H1 (cell line): ENCODE measurements around the gene KRTAP19-6. TPM values are rescaled to one million over a fixed set of nuclear protein-coding genes. Genes with fewer than 3 reads are reported as not detected.

Source experiments
- CTCF ChIA-PET: fragments of 300-600 bp; sonication (Branson Sonifier 250); formaldehyde crosslinking; loops from one replicate; lab custom pipeline; 2021; ENCODE audit not compliant: partially characterized antibody; lab: Charles Lee
- POLR2A ChIA-PET: fragments of 300-600 bp; sonication (Branson Sonifier 250); formaldehyde crosslinking; loops from one replicate; lab custom pipeline; 2021; ENCODE audit warnings: inconsistent platforms; ENCODE audit not compliant: partially characterized antibody; lab: Charles Lee
- DNase-seq, 2 experiments: peaks; one replicate each; pipeline versions ENCODE4 v3.0.0 to v3.0.0-alpha.2; 2010 to 2022; ENCODE audit warnings: low spot score in 2 of 2, low read depth in 1 of 2, mixed read lengths in 1 of 2
- FAIRE-seq: peaks from 2 replicates; lab custom pipeline; 2011; peaks lifted over from hg19 to GRCh38; lab: Jason Lieb, UNC
- H2AFZ ChIP-seq: 2 replicates; pipeline ENCODE4 v1.8.1; 2012; ENCODE audit warnings: low read length, inconsistent platforms
- H2AK5ac ChIP-seq: 2 replicates; pipeline ENCODE4 v1.6.1; 2013; ENCODE audit warnings: low read depth, low read length
- H2BK120ac ChIP-seq: replicated peaks from 2 replicates; pipeline ENCODE3; 2013; ENCODE audit warnings: low read depth, low read length, inconsistent platforms
- H2BK12ac ChIP-seq: 2 replicates; pipeline ENCODE4 v1.6.1; 2013; ENCODE audit warnings: low read depth, low read length
- H2BK15ac ChIP-seq: 2 replicates; pipeline ENCODE4 v1.6.1; 2013; ENCODE audit warnings: low read length
- H2BK20ac ChIP-seq: 2 replicates; pipeline ENCODE4 v1.6.1; 2013; ENCODE audit warnings: low read length
- H2BK5ac ChIP-seq: 2 replicates; pipeline ENCODE4 v1.6.1; 2013; ENCODE audit warnings: low read depth, low read length
- H3K14ac ChIP-seq: 2 replicates; pipeline ENCODE4 v1.6.1; 2013; ENCODE audit warnings: inconsistent platforms; ENCODE audit not compliant: insufficient read length
- H3K18ac ChIP-seq: 2 replicates; pipeline ENCODE4 v1.6.1; 2013; ENCODE audit warnings: low read length; ENCODE audit errors: extremely low read depth
- H3K23ac ChIP-seq: 2 replicates; pipeline ENCODE4 v1.6.1; 2013; ENCODE audit warnings: inconsistent platforms; ENCODE audit not compliant: insufficient read length
- H3K23me2 ChIP-seq: 2 replicates; pipeline ENCODE4 v1.6.1; 2013; ENCODE audit warnings: low read depth, low read length
- H3K27ac ChIP-seq: 2 replicates; pipeline ENCODE4 v1.6.1; 2011; ENCODE audit warnings: low read depth, low read length, inconsistent platforms
- H3K27me3 ChIP-seq, 4 experiments: replicated peaks in 1 of 4; 1 replicate in 1 of 4; 2 replicates in 3 of 4; pipeline versions ENCODE4 v1.6.1 to v1.8.1; 2011 to 2013; ENCODE audit warnings: low read length in 3 of 4, mild to moderate bottlenecking in 3 of 4, inconsistent platforms in 2 of 4, mixed read lengths in 2 of 4, moderate library complexity in 1 of 4; ENCODE audit not compliant: control insufficient read depth in 3 of 4, insufficient read depth in 3 of 4; ENCODE audit errors: extremely low read depth in 1 of 4
- H3K36me3 ChIP-seq, 4 experiments: 2 replicates each; pipeline versions ENCODE4 v1.6.1 to v1.8.1; 2011 to 2013; ENCODE audit warnings: mild to moderate bottlenecking in 4 of 4, low read length in 3 of 4, moderate library complexity in 2 of 4, control low read depth in 1 of 4, inconsistent platforms in 1 of 4; ENCODE audit not compliant: insufficient read depth in 4 of 4, control insufficient read depth in 2 of 4
- H3K4ac ChIP-seq: replicated peaks from 2 replicates; pipeline ENCODE3; 2013; ENCODE audit warnings: low read length, low read depth, mixed read lengths, inconsistent platforms; ENCODE audit not compliant: insufficient read length
- H3K4me1 ChIP-seq, 4 experiments: replicated peaks in 1 of 4; 1 replicate in 1 of 4; 2 replicates in 3 of 4; pipeline versions ENCODE4 v1.6.1 to v1.8.1; 2011 to 2013; ENCODE audit warnings: low read length in 3 of 4, inconsistent platforms in 2 of 4, mixed read lengths in 1 of 4; ENCODE audit not compliant: insufficient read depth in 4 of 4, control insufficient read depth in 3 of 4
- H3K4me2 ChIP-seq, 2 experiments: 2 replicates each; pipeline versions ENCODE4 v1.6.1 to v1.8.1; 2011 to 2013; ENCODE audit warnings: low read depth in 2 of 2, low read length in 2 of 2, control low read depth in 1 of 2, inconsistent platforms in 1 of 2, mild to moderate bottlenecking in 1 of 2; ENCODE audit not compliant: insufficient read depth in 1 of 2
- H3K4me3 ChIP-seq, 4 experiments: fragments of 200-600, 300-600 bp in 1 of 4; sonication (generic), shearing (Covaris generic), sonication (Bioruptor Twin) in 1 of 4; 2 replicates each; pipeline versions ENCODE4 v1.5.1 to v1.8.1; 2011 to 2016; ENCODE audit warnings: low read length in 4 of 4, low read depth in 3 of 4, control low read depth in 2 of 4, inconsistent platforms in 2 of 4, mild to moderate bottlenecking in 2 of 4, mixed read lengths in 1 of 4, moderate library complexity in 1 of 4; ENCODE audit not compliant: insufficient read depth in 2 of 4; ENCODE audit errors: extremely low read depth in 1 of 4
- H3K56ac ChIP-seq: replicated peaks from 2 replicates; pipeline ENCODE3; 2013; ENCODE audit warnings: low read depth, mild to moderate bottlenecking, mixed read lengths, low read length, inconsistent platforms; ENCODE audit not compliant: insufficient read length
- H3K79me1 ChIP-seq: 2 replicates; pipeline ENCODE4 v1.6.1; 2013; ENCODE audit warnings: low read depth, low read length, control low read depth
- H3K79me2 ChIP-seq, 2 experiments: 2 replicates each; pipeline versions ENCODE4 v1.6.1 to v1.8.1; 2012 to 2013; ENCODE audit warnings: low read length in 2 of 2, mild to moderate bottlenecking in 2 of 2, inconsistent platforms in 1 of 2; ENCODE audit not compliant: insufficient read depth in 2 of 2, control insufficient read depth in 1 of 2
- H3K9ac ChIP-seq, 4 experiments: replicated peaks in 1 of 4; 1 replicate in 1 of 4; 2 replicates in 3 of 4; pipeline versions ENCODE4 v1.6.1 to v1.8.1; 2011 to 2013; ENCODE audit warnings: low read depth in 3 of 4, low read length in 3 of 4, control low read depth in 2 of 4, mild to moderate bottlenecking in 2 of 4, moderate library complexity in 2 of 4, inconsistent platforms in 1 of 4; ENCODE audit errors: extremely low read depth in 1 of 4
- H3K9me3 ChIP-seq, 2 experiments: 2 replicates each; pipeline versions ENCODE4 v1.6.1 to v1.8.1; 2012 to 2013; ENCODE audit warnings: mild to moderate bottlenecking in 2 of 2, moderate library complexity in 2 of 2, control low read depth in 1 of 2, inconsistent platforms in 1 of 2, low read depth in 1 of 2, low read length in 1 of 2, mixed read lengths in 1 of 2; ENCODE audit not compliant: insufficient read depth in 2 of 2
- H4K20me1 ChIP-seq, 2 experiments: replicated peaks in 1 of 2; 2 replicates each; pipeline versions ENCODE3 to v1.8.1; 2011 to 2013; ENCODE audit warnings: inconsistent platforms in 2 of 2, low read length in 2 of 2, mild to moderate bottlenecking in 1 of 2; ENCODE audit not compliant: insufficient read depth in 2 of 2, control insufficient read depth in 1 of 2
- H4K5ac ChIP-seq: 2 replicates; pipeline ENCODE4 v1.6.1; 2013; ENCODE audit warnings: low read length, low read depth, mixed read lengths, inconsistent platforms; ENCODE audit not compliant: insufficient read length
- H4K8ac ChIP-seq: 2 replicates; pipeline ENCODE4 v1.8.0; 2013; ENCODE audit warnings: mild to moderate bottlenecking, moderate library complexity, low read length, inconsistent platforms; ENCODE audit not compliant: insufficient read depth; ENCODE audit errors: extremely low read depth
- H4K91ac ChIP-seq: replicated peaks from 2 replicates; pipeline ENCODE3; 2013; ENCODE audit warnings: low read length, mixed read lengths, inconsistent platforms; ENCODE audit not compliant: insufficient read length
- CHD7 ChIP-seq: fragments of 300-600 bp; sonication (generic); IDR thresholded peaks from 2 replicates; pipeline ENCODE4 v1.7.1; 2012; ENCODE audit warnings: low read length, moderate library complexity, mild to moderate bottlenecking, inconsistent platforms; ENCODE audit not compliant: insufficient replicate concordance
- WGBS, 2 experiments: shearing (Covaris generic) in 1 of 2; methylation state at CpG; one replicate each; pipeline versions ENCODE4 v1.1.6 to v1.1.7; 2013 to 2015; ENCODE audit warnings: low lambda C conversion rate in 2 of 2, mixed read lengths in 2 of 2, inconsistent platforms in 1 of 2, low coverage in 1 of 2, missing lambda C conversion rate in 1 of 2; ENCODE audit not compliant: insufficient replicate concordance in 2 of 2, insufficient coverage in 1 of 2, insufficient read length in 1 of 2; ENCODE audit errors: extremely low coverage in 1 of 2, missing lambda C conversion rate in 1 of 2; 5-methylcytosine and 5-hydroxymethylcytosine counted together
- polyA plus RNA-seq, 7 experiments: library from polyadenylated mRNA; depleted of rRNA in 3 of 7; stranded (reverse) in 5 of 7; unstranded in 2 of 7; fragments of >200 nt in 5 of 7; fragments of 200-250 nt in 2 of 7; gene quantifications; 1 replicate in 5 of 7; 2 replicates in 1 of 7; 4 replicates in 1 of 7; pipeline versions ENCODE4 v1.2.1 to v1.2.3, GENCODE V29; 2011 to 2013; ENCODE audit warnings: missing spikeins in 2 of 7, mixed read lengths in 2 of 7
- total RNA-seq: library from RNA; stranded (reverse); fragmentation: NEBNext Ultra II Directional; extraction: Animal tissue kit (Norgen Biotek cat#: 25700); gene quantifications from 2 replicates; pipeline ENCODE4 v1.2.1, GENCODE V29; 2021

The KRTAP19-6 gene
- total and polyA plus RNA-seq, 2 of the 8 experiments (the other 6 are each of a cell fraction or from before 2014, with no cell fraction given), result not detected

GRCh38 chr21:30552782-30553181 lies 11.1 kb upstream of the KRTAP19-6 start:
- no peak overlapping the region for H4K8ac ChIP-seq
- H2BK20ac ChIP-seq, result no peak overlapping the region
- H3K27me3 ChIP-seq, result no peaks in the 10 kb centered on the region
- no peaks in the 10 kb centered on the region for H4K20me1 ChIP-seq
- H3K9me3 ChIP-seq, result no peaks in the 10 kb centered on the region
- no peak overlapping the region for H2BK12ac ChIP-seq
- H3K56ac ChIP-seq, result no peak overlapping the region
- no peak overlapping the region for H3K4me2 ChIP-seq
- H2AK5ac ChIP-seq, result no peak overlapping the region
- H3K4ac ChIP-seq, result no peak overlapping the region
- H4K5ac ChIP-seq, result no peak overlapping the region
- ChIA-PET CTCF (no interaction called here), POLR2A (no interaction called here)
- FAIRE-seq, result no peak
- no peak overlapping the region for H3K14ac ChIP-seq
- H4K91ac ChIP-seq, result no peak overlapping the region
- H3K23ac ChIP-seq, result no peak overlapping the region
- no peak overlapping the region for H2AFZ ChIP-seq
- no peak for DNase-seq
- H3K4me1 ChIP-seq, result no peaks in the 10 kb centered on the region
- H3K4me3 ChIP-seq, result no peak overlapping the region
- H3K36me3 ChIP-seq, result no peaks in the 10 kb centered on the region
- H3K27ac ChIP-seq, result no peak overlapping the region
- no peak overlapping the region for H2BK15ac ChIP-seq
- H3K18ac ChIP-seq, result no peak overlapping the region
- H3K9ac ChIP-seq, result no peak overlapping the region
- 100% methylated on average over 1 of the region's 1 CpG; no CpG with 5 or more reads in 1 of the 2 experiments for WGBS, 2 experiments
- no peaks in the 10 kb centered on the region for H3K23me2 ChIP-seq
- H2BK120ac ChIP-seq, result no peak overlapping the region
- H2BK5ac ChIP-seq, result no peak overlapping the region
- no peaks in the 10 kb centered on the region for H3K79me1 ChIP-seq
- H3K79me2 ChIP-seq, result no peaks in the 10 kb centered on the region
- TF ChIP-seq CHD7, result no peak
